ENCODE measurements around the gene CBFB. TPM values are rescaled to one million over a fixed set of nuclear protein-coding genes. Genes with fewer than 3 reads are reported as not detected.

Gene CBFB
- total and polyA plus RNA-seq, 2 of the 13 experiments (the other 11 are each of a cell fraction or from before 2014, with no cell fraction given): 22.1 to 70.8 TPM

DNA sequence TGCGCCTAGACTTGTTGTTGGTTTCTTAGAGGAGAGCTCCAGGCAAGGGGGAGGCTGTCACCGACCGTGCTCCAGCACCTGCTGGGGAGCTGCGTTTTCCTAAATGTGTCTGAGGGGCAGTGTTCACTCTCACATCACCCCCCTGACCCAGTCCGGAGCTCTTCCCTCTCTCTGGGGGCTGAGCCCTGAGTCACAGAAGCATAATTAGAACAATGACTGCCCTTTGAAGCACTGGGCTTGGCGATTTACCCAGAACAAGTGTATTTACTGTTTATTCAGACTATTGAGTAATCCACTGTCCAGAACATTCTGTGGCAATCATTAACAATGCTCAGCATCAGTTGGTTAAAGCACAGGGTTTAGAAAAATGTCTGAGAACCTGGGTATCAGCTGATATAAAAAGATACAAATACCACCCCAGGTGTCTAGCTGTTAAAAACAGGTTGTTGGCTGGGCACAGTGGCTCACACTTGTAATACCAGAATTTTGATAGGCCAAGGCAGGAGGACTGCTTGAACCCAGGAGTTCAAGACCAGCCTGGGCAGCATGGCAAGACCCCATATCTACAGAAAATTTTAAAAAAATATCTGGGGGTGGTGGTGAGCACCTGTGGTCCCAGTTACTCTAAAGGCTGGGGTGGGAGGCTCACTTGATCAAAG lies 32.5 kb upstream of the CBFB start (continued):
- peak; percentile 92; the same call in 1 of the 2 replicates for TF ChIP-seq ZFP36L1 (CRISPR knock-in tag; IDR thresholded peaks at IDR 0.05)
- peak; percentile 60; the same call in 1 of the 2 replicates for TF ChIP-seq REPIN1 (CRISPR knock-in tag; IDR thresholded peaks at IDR 0.05; ENCODE audit: borderline replicate concordance, low read depth)
- peak; percentile 42; the same call in 1 of the 2 replicates for TF ChIP-seq SP5 (CRISPR knock-in tag; IDR thresholded peaks at IDR 0.05; ENCODE audit: borderline replicate concordance, low read depth)
- TF ChIP-seq ZXDC (CRISPR knock-in tag; IDR thresholded peaks at IDR 0.05): no peak
- TF ChIP-seq PRPF4 (IDR thresholded peaks at IDR 0.05; ENCODE audit: low read depth, low read length, poor library complexity, severe bottlenecking): no peak
- TF ChIP-seq ZNF879 (CRISPR knock-in tag; IDR thresholded peaks at IDR 0.05): no peak
- no peak for TF ChIP-seq ZNF274 (CRISPR knock-in tag; IDR thresholded peaks at IDR 0.05)
- no peak for TF ChIP-seq AGO2 (optimal IDR thresholded peaks at IDR 0.05; ENCODE audit: low read depth, low read length)
- TF ChIP-seq, protein P1, sequence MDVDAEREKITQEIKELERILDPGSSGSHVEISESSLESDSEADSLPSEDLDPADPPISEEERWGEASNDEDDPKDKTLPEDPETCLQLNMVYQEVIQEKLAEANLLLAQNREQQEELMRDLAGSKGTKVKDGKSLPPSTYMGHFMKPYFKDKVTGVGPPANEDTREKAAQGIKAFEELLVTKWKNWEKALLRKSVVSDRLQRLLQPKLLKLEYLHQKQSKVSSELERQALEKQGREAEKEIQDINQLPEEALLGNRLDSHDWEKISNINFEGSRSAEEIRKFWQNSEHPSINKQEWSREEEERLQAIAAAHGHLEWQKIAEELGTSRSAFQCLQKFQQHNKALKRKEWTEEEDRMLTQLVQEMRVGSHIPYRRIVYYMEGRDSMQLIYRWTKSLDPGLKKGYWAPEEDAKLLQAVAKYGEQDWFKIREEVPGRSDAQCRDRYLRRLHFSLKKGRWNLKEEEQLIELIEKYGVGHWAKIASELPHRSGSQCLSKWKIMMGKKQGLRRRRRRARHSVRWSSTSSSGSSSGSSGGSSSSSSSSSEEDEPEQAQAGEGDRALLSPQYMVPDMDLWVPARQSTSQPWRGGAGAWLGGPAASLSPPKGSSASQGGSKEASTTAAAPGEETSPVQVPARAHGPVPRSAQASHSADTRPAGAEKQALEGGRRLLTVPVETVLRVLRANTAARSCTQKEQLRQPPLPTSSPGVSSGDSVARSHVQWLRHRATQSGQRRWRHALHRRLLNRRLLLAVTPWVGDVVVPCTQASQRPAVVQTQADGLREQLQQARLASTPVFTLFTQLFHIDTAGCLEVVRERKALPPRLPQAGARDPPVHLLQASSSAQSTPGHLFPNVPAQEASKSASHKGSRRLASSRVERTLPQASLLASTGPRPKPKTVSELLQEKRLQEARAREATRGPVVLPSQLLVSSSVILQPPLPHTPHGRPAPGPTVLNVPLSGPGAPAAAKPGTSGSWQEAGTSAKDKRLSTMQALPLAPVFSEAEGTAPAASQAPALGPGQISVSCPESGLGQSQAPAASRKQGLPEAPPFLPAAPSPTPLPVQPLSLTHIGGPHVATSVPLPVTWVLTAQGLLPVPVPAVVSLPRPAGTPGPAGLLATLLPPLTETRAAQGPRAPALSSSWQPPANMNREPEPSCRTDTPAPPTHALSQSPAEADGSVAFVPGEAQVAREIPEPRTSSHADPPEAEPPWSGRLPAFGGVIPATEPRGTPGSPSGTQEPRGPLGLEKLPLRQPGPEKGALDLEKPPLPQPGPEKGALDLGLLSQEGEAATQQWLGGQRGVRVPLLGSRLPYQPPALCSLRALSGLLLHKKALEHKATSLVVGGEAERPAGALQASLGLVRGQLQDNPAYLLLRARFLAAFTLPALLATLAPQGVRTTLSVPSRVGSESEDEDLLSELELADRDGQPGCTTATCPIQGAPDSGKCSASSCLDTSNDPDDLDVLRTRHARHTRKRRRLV (CRISPR knock-in tag; IDR thresholded peaks at IDR 0.05): no peak
- no peak for TF ChIP-seq ZNF205 (CRISPR knock-in tag; IDR thresholded peaks at IDR 0.05)
- TF ChIP-seq ZNF235 (CRISPR knock-in tag; IDR thresholded peaks at IDR 0.05; ENCODE audit: borderline replicate concordance): no peak
- TF ChIP-seq RNF2 (conservative IDR thresholded peaks at IDR 0.05; ENCODE audit: low read depth): no peak
- TF ChIP-seq PHF5A (CRISPR knock-in tag; IDR thresholded peaks at IDR 0.05; ENCODE audit: low read depth, unreplicated experiment): no peak
- TF ChIP-seq ZNF652 (CRISPR knock-in tag; IDR thresholded peaks at IDR 0.05; ENCODE audit: borderline replicate concordance, low read depth): peak; percentile 19; the same call in 1 of the 2 replicates
- no peak for TF ChIP-seq NFYB (CRISPR knock-in tag; IDR thresholded peaks at IDR 0.05)
- TF ChIP-seq, protein P2, sequence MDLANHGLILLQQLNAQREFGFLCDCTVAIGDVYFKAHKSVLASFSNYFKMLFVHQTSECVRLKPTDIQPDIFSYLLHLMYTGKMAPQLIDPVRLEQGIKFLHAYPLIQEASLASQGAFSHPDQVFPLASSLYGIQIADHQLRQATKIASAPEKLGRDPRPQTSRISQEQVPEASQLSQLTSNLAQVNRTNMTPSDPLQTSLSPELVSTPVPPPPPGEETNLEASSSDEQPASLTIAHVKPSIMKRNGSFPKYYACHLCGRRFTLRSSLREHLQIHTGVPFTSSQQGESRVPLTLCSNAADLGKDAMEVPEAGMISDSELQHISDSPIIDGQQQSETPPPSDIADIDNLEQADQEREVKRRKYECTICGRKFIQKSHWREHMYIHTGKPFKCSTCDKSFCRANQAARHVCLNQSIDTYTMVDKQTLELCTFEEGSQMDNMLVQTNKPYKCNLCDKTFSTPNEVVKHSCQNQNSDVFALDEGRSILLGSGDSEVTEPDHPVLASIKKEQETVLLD (CRISPR knock-in tag; IDR thresholded peaks at IDR 0.05; ENCODE audit: low read depth): no peak
- no peak for TF ChIP-seq ZC3H13 (CRISPR knock-in tag; IDR thresholded peaks at IDR 0.05)
- TF ChIP-seq, protein P3, sequence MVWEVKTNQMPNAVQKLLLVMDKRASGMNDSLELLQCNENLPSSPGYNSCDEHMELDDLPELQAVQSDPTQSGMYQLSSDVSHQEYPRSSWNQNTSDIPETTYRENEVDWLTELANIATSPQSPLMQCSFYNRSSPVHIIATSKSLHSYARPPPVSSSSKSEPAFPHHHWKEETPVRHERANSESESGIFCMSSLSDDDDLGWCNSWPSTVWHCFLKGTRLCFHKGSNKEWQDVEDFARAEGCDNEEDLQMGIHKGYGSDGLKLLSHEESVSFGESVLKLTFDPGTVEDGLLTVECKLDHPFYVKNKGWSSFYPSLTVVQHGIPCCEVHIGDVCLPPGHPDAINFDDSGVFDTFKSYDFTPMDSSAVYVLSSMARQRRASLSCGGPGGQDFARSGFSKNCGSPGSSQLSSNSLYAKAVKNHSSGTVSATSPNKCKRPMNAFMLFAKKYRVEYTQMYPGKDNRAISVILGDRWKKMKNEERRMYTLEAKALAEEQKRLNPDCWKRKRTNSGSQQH (CRISPR knock-in tag; IDR thresholded peaks at IDR 0.05; ENCODE audit: low read depth): no peak
- TF ChIP-seq ZNF605 (CRISPR knock-in tag; IDR thresholded peaks at IDR 0.05): no peak
- peak; percentile 55 for TF ChIP-seq SKI (IDR thresholded peaks at IDR 0.05; ENCODE audit: partially characterized antibody)
